CD4-positive, alpha-beta memory T cell (primary cell): ENCODE results near the gene TNS1. TPM values are rescaled to one million over a fixed set of nuclear protein-coding genes. Genes with fewer than 3 reads are reported as not detected.

Experiments
- microRNA-seq: library from miRNA; unstranded; fragments of <30 nt; microRNA quantifications from one replicate; pipeline ENCODE4 v1.2.0, GENCODE V29; 2021; ENCODE audit warnings: borderline replicate concordance, borderline number of aligned reads, borderline microRNAs expressed, mixed read lengths
- polyA plus RNA-seq, 2 donors: library from polyadenylated mRNA; unstranded; fragments of 300-500 nt; fragmentation: Illumina TruSeq; gene quantifications; one replicate each; pipeline ENCODE4 v1.2.3, GENCODE V29; 2021
- total RNA-seq, 2 experiments: library from RNA; stranded (reverse); gene quantifications; one replicate each; pipeline ENCODE4 v1.2.3, GENCODE V29; 2021

TNS1 gene
- total and polyA plus RNA-seq, 4 experiments from 2014 or later, result 0.78 to 1.2 TPM; not detected in 2

Small RNAs within 50 kb of the gene (microRNA-seq; reads per million reads assigned to microRNA genes)
- gene MIR6809, result not detected

Other genes starting within 250 kb of the TNS1 start
- gene RUFY4, start 66.3 kb upstream of the TNS1 start, total RNA-seq, result under 1 TPM; 0.30 to 0.81 TPM
- under 1 TPM in 1 of 2 donors, not detected in 1; 0.16 TPM for gene RUFY4, start 66.3 kb upstream of the TNS1 start, polyA plus RNA-seq
- gene CXCR2, start 123.0 kb upstream of the TNS1 start, total RNA-seq, result not detected
- gene CXCR2, start 123.0 kb upstream of the TNS1 start, polyA plus RNA-seq, result not detected
- not detected for gene CXCR1, start 164.0 kb upstream of the TNS1 start, total RNA-seq
- not detected for gene CXCR1, start 164.0 kb upstream of the TNS1 start, polyA plus RNA-seq
- 100 to 1,000 TPM; 412 to 414 TPM for gene ARPC2, start 214.2 kb upstream of the TNS1 start, total RNA-seq
- 1,000 to 10,000 TPM in 1 of 2 donors, 100 to 1,000 TPM in 1; 843 to 1,042 TPM for gene ARPC2, start 214.2 kb upstream of the TNS1 start, polyA plus RNA-seq